Inflammatory macrophage treated with lipopolysaccharide for 4 hours (primary cell): ENCODE measurements around the gene SCUBE1.

Source experiments
- DNase-seq: peaks from one replicate; pipeline ENCODE4 v3.0.0-alpha.2; 2020

SCUBE1 gene

DNA sequence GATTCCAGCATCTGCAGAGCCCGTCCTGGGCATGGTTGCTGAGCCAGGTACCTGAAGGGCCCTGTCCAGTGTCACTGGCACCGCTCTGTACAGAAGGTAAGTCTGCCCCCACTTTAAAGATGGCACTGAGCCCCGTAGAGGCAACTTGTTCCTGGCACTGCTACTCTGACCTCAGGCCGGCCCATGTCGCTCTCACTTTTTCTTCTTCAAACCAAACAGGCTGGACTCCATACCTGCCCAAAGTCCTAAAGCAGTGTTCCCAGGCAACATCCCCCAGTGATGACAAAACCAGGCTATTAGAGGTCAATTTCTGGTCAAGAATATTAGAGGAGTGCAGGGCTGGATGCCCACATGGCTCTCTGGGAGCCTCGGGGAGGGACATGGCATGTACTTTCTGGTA lies 109.6 kb downstream of the SCUBE1 start:
- no peak for DNase-seq

GRCh38 chr22:43232445-43232844 lies 110.7 kb downstream of the SCUBE1 start:
- DNase-seq: no peak

DNA sequence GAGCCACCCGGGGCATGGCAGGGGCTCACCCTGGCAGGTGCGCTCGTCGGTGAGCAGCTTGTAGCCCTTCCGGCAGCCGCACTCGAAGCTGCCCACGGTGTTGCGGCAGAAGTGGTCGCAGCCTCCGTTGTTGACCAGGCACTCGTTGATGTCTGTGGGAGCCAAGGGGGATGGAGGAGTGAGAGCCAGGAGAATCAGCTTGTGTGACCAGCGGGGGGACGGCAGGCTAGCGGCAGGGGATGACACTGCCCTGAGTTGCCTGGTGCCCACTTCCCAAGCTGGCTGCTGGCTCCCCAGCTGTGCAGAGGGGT lies 111.5 kb downstream of the SCUBE1 start:
- DNase-seq: no peak

- peak; percentile 26 for DNase-seq
These were observed 112.0 kb downstream of the SCUBE1 start for GRCh38 chr22:43230971-43231723.

GRCh38 chr22:43230571-43230970 lies 112.6 kb downstream of the SCUBE1 start:
- no peak for DNase-seq

GRCh38 chr22:43228863-43229262 lies 114.3 kb downstream of the SCUBE1 start:
- DNase-seq: no peak

- DNase-seq: peak; percentile 14
These were observed 114.8 kb downstream of the SCUBE1 start for GRCh38 chr22:43228330-43228729.

DNA sequence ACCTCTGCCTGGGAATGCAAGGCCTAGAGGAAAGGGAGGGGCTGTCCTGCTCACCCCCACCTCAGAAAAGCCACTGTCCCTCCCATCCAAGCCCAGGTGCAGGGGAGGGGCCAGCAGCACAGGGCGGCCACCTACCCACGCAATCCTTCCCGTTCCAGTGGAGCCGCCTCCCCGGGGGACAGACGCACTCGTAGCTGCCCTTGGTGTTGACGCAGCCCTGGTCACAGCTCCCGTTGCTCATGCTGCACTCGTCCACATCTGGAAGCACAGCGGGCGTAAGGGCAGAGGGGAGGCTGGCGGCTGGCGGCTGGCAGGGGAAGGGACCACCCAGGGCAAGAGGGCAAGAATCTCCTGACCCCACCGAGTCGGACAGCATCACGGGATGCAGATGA lies 115.9 kb downstream of the SCUBE1 start:
- DNase-seq: no peak

DNA sequence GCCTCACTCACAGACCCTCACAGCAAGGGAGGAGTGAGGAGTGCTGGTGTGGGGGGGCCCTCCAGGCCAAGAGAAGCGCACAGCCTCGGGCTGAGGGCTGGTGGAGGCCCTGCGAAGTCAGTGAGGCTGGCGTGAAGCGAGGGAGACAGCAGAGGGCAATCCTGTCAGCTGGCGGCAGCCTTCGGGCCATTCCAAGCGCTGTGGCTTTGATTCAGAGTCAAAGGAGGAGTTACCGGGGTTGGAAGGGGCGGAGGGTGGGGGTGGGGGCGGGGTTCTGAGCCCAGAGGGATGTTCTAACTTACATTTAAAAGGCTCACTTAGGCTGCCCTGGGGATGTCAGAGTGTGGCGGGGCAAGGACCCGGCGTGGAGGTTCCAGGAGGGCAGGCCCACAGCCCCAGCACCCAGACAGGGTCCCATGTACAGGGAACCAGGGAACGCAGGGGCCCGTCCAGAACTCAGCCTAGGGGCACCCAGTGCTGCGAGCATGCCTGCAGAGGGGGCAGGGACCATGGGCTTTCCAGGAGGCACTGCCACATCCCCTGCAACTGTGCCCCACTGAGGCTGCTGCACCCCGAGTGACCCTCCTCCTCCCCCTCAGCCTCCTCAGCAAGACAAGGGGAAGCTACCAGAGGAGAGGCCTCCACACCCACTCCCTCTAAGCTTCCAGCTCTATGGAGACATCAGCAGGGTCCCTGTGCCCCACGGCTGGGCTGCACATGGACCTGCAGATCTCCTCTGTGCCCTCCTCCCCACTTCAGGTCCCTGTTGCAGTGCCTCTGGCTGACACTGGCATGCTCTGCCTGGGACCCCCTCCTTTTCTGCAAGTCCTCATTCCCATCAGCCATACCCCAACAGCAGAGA lies 116.6 kb downstream of the SCUBE1 start:
- no peak for DNase-seq

DNA sequence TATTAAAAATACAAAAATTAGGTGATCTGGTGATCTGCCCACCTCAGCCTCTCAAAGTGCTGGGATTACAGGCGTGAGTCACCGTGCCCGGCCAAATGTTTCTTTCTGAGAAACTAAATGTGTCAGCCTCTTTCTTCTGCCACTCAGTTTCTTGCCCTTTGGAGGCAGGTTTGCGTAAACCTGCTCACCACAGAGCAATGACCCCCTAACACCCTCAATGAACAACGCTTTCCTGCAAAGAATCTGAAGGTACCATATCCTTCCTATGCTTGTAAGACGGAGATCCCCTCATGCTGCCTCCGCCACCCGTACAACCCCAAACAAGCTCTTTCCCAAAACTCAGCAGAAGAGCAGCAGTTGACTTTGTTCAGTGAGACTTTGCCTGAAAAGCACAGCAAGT lies 117.6 kb downstream of the SCUBE1 start:
- no peak for DNase-seq

GRCh38 chr22:43222987-43223386 lies 120.2 kb downstream of the SCUBE1 start:
- no peak for DNase-seq

- no peak for DNase-seq
These were observed 120.9 kb downstream of the SCUBE1 start for GRCh38 chr22:43222262-43222661.

DNA sequence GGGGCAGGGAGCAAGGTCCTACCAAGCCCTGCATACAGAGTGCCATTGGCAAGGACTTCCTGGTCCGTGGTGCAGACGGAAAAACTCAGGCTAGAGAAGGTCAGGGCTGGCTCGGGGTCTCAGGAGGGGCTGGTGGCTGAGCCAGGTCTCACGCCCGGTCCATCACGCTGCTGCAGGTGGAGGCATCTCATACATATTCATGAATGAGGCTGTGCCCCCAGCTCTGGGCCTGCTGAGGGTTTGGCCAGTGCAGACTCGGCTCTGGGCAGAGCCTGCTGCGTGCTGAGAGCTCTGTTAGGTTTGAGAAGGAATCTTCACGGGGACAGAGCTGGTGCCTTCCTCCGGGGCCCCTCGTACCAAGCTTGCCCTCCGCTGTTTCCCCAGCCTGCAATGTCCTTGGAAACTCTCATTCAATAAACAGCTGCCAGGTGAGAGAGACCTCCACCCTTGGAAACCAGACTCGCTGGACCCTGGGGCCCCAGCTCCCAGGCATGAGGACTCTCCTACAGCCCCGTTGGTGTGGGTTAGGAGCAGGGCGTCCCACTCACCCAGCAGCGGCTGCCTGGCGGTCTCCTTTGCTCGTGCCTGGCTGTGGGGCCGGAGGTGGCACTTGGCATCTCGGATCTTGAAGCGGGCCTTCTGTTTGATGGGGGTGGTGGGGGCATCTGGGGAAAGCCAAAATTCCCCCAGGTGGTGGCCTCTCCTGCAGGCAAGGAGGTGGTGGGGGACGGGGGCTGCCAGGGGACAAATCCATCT lies 122.4 kb downstream of the SCUBE1 start:
- DNase-seq: no peak

- no peak for DNase-seq
These were observed 124.4 kb downstream of the SCUBE1 start for GRCh38 chr22:43218786-43219185.

DNA sequence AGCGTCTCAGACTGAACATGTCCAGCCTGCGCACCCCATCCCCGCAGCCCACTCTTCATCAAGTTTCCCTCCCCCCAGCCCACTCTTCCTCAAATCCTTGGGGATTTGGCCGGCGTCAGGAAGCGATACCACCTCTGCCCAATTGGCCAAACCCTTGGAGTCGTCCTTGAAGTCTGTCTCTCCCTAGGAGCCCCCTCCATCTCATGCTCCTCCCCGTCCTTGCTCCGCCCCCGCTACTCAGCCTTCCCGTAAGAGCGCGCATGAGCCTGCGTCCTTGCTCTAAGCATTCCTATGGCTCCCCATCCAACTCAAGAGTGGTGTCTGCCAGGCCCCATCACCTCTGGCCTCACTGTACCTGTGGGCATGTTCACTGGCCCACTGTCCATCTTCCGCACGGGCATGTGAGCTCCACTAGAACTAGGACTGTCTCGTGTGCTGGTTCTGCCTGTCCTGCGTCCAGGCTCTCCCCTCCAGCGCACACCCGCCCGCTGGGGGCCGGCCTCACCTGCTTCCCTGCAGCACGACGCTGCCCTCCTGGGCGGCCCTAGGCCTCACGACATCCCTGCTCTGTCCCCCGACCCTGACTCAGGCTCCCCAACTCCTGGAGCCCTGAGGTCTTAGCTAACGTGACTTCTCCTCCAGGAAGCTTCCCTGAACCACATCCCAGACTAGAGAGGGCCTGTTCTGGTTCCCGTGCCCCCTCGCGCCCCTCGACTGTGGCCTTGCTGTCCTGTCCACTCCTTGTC lies 125.7 kb downstream of the SCUBE1 start:
- DNase-seq: no peak

GRCh38 chr22:43216738-43217137 lies 126.4 kb downstream of the SCUBE1 start:
- DNase-seq: no peak

DNA sequence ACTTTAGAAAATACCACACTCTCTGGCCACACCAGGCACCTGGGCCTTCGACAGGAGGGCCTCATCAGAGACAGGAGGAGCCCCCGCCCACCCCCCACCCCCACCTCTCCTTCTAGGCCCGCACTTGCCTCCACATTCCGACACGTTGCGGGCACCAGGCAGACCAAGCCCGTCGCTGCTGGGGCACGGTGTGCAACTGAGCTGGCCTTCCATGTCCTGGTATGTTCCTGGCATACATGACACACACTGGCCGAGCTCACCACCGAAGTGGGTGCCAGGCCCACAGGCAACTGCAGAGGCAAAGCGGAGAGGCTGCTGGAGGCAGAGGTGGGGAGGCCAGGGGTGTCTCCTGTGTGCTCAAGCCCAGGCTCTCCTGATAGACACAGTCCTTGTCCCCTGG lies 129.2 kb downstream of the SCUBE1 start:
- DNase-seq: no peak

DNA sequence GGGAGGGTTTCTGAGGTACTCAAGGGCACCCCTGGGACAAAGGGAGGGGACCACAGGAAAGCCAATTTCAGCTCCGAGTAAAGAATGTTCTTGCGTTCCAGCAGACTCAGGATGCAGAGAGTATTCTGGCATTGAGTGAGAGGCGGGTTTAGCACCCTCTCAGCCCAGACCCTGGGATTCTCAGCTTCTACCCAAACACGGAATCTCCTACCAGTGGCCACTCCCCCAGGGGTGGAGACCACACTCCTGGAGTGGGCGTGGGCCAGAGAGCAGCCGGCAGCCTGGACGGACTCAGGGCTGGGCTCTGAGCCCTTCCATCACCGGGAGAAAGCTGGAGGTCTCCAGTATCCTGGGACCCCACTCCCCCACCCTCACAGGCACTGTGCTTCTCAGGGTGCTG lies 130.1 kb downstream of the SCUBE1 start:
- no peak for DNase-seq

DNA sequence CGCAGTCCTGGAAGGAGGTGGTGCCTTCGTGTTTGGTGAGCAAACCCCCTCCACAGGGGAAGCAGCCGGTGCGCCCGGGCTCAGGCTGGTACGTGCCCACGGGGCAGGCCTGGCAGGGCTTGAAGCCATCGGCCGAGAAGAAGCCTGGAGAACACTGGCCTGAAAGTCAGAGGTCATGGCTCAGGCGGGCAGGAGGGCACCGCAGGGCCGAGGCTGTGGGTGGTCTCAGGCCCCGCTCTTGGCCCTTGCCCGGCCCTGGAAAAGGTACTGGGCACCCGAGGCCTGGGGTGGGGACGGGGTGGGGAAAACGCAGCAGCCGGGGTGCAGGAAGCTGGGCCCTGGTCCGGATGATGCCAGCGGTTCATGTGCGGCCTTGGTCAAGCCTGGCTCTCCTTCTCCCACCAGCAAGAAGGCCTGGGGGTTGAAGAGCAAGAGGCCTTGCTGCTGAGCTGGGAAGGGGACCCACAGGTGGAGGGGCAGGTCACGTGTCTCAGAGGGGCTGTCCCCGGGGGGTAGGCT lies 130.7 kb downstream of the SCUBE1 start:
- DNase-seq: no peak

- DNase-seq: no peak
These were observed 131.2 kb downstream of the SCUBE1 start for GRCh38 chr22:43211941-43212433.

GRCh38 chr22:43210631-43211515 lies 132.3 kb downstream of the SCUBE1 start:
- no peak for DNase-seq

DNA sequence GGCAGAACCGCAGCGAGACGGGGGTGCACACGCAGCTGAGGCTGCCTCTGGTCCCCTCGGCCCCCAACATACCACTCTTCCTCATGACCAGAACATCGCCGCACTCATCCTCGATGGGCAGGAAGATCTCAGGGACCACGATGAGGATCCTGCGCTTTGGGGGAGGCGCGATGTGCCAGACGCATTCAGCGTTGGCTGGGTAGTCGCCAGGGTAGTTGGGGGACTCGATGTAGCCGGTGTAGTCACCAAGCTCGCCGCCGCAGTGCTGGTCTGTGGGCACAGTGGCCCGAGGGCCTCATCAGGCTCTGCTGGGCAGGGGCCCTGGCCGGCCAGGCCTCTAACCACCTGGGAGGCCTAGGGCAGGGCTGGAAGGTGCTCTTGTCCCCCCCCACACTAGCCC lies 133.2 kb downstream of the SCUBE1 start:
- no peak for DNase-seq
